ENCODE data around the gene CD46.
A peak's percentile ranks its signal among the peaks of the same experiment; 100 is the strongest.

Gene CD46

GRCh38 chr1:207826557-207827487, 75.0 kb downstream of the CD46 start:
- Histone ChIP-seq H3K4me2 (ENCODE audit: low read depth, low read length, poor library complexity, severe bottlenecking) (peak overlapping the region; percentile 47), H3K27ac (ENCODE audit: low read depth, low read length) (no peak overlapping the region), H3K9ac (ENCODE audit: low read length) (no peak overlapping the region), H3K79me2 (ENCODE audit: insufficient read depth, low read length) (peaks cover 12% of the 10 kb centered on the region; the same call in 1 of the 2 replicates), H4K20me1 (ENCODE audit: low read depth, low read length) (no peaks in the 10 kb centered on the region), H2AFZ (ENCODE audit: low read depth, low read length, severe bottlenecking) (peak overlapping the region; percentile 64), H3K9me3 (ENCODE audit: insufficient read depth, low read length) (no peaks in the 10 kb centered on the region), H3K4me3 (ENCODE audit: insufficient read depth, low read length, poor library complexity, severe bottlenecking) (no peak overlapping the region), H3F3A (ENCODE audit: insufficient read depth) (peaks cover 7% of the 10 kb centered on the region), H3K9me2 (replicated peaks; ENCODE audit: insufficient read depth, low read length) (no peaks in the 10 kb centered on the region), H3K27me3 (ENCODE audit: low read length) (no peaks in the 10 kb centered on the region), H3K36me3 (ENCODE audit: low read length) (no peaks in the 10 kb centered on the region)
- TF ChIP-seq CTCF (IDR thresholded peaks at IDR 0.05; ENCODE audit: insufficient read depth, low read length, poor library complexity, severe bottlenecking) (no peak), EZH2phosphoT487 (conservative IDR thresholded peaks at IDR 0.05; ENCODE audit: low read length) (no peak)

GRCh38 chr1:207827488-207827830, 75.6 kb downstream of the CD46 start:
- H3K9me2 ChIP-seq (replicated peaks; ENCODE audit: insufficient read depth, low read length): no peaks in the 10 kb centered on the region
- no peak overlapping the region for H3K4me3 ChIP-seq (ENCODE audit: insufficient read depth, low read length, poor library complexity, severe bottlenecking)
- peaks cover 7% of the 10 kb centered on the region for H3F3A ChIP-seq (ENCODE audit: insufficient read depth)
- H3K4me2 ChIP-seq (ENCODE audit: low read depth, low read length, poor library complexity, severe bottlenecking): no peak overlapping the region
- no peaks in the 10 kb centered on the region for H3K27me3 ChIP-seq (ENCODE audit: low read length)
- no peaks in the 10 kb centered on the region for H3K36me3 ChIP-seq (ENCODE audit: low read length)
- peaks cover 6% of the 10 kb centered on the region; the same call in 1 of the 2 replicates for H3K79me2 ChIP-seq (ENCODE audit: insufficient read depth, low read length)
- no peaks in the 10 kb centered on the region for H4K20me1 ChIP-seq (ENCODE audit: low read depth, low read length)
- no peak overlapping the region for H3K9ac ChIP-seq (ENCODE audit: low read length)
- no peaks in the 10 kb centered on the region for H3K9me3 ChIP-seq (ENCODE audit: insufficient read depth, low read length)
- TF ChIP-seq EZH2phosphoT487 (conservative IDR thresholded peaks at IDR 0.05; ENCODE audit: low read length) (no peak), CTCF (IDR thresholded peaks at IDR 0.05; ENCODE audit: insufficient read depth, low read length, poor library complexity, severe bottlenecking) (no peak)
- H3K27ac ChIP-seq (ENCODE audit: low read depth, low read length): no peak overlapping the region
- no peak overlapping the region for H2AFZ ChIP-seq (ENCODE audit: low read depth, low read length, severe bottlenecking)

GRCh38 chr1:207828046-207828445, 76.2 kb downstream of the CD46 start:
- no peaks in the 10 kb centered on the region for H3K27me3 ChIP-seq (ENCODE audit: low read length)
- no peaks in the 10 kb centered on the region for H3K9me3 ChIP-seq (ENCODE audit: insufficient read depth, low read length)
- H3K9ac ChIP-seq (ENCODE audit: low read length): no peak overlapping the region
- H3K9me2 ChIP-seq (replicated peaks; ENCODE audit: insufficient read depth, low read length): no peaks in the 10 kb centered on the region
- H3K79me2 ChIP-seq (ENCODE audit: insufficient read depth, low read length): peaks cover 4% of the 10 kb centered on the region; the same call in 1 of the 2 replicates
- H3K4me2 ChIP-seq (ENCODE audit: low read depth, low read length, poor library complexity, severe bottlenecking): no peak overlapping the region
- H4K20me1 ChIP-seq (ENCODE audit: low read depth, low read length): no peaks in the 10 kb centered on the region
- TF ChIP-seq CTCF (IDR thresholded peaks at IDR 0.05; ENCODE audit: insufficient read depth, low read length, poor library complexity, severe bottlenecking): no peak
- no peak for TF ChIP-seq EZH2phosphoT487 (conservative IDR thresholded peaks at IDR 0.05; ENCODE audit: low read length)
- H3K4me3 ChIP-seq (ENCODE audit: insufficient read depth, low read length, poor library complexity, severe bottlenecking): no peak overlapping the region
- H3F3A ChIP-seq (ENCODE audit: insufficient read depth): peaks cover 7% of the 10 kb centered on the region
- no peak overlapping the region for H3K27ac ChIP-seq (ENCODE audit: low read depth, low read length)
- H2AFZ ChIP-seq (ENCODE audit: low read depth, low read length, severe bottlenecking): no peak overlapping the region
- H3K36me3 ChIP-seq (ENCODE audit: low read length): no peaks in the 10 kb centered on the region

All from SU-DHL-6 (cell line).